C4-2B (cell line): Measurements from ENCODE around the gene SPIRE2.
"Not testable (repeated sequence)": the region's sequence is repeated elsewhere in the genome, so short reads cannot be mapped to it uniquely, and the experiment has no call there.

Experiments used
- H3K27ac ChIP-seq: fragments of 450-650 bp; 2 replicates; pipeline ENCODE4 v1.5.1; 2017
- CTCF ChIP-seq: fragments of 450-650 bp; conservative IDR thresholded peaks from 2 replicates; pipeline ENCODE4 v1.5.1; 2017; ENCODE audit warnings: mild to moderate bottlenecking
- ZFX ChIP-seq: fragments of 450-650 bp; IDR thresholded peaks from 2 replicates; pipeline ENCODE4 v1.6.1; 2017

SPIRE2 gene

GRCh38 chr16:89786474-89787364 lies 41.6 kb upstream of the SPIRE2 start:
- no peak for TF ChIP-seq CTCF
- no peak for TF ChIP-seq ZFX
- no peak overlapping the region for H3K27ac ChIP-seq

GRCh38 chr16:89787365-89787805 lies 40.9 kb upstream of the SPIRE2 start:
- H3K27ac ChIP-seq = no peak overlapping the region
- TF ChIP-seq ZFX (no peak), CTCF (no peak)

- TF ChIP-seq CTCF = no peak
- no peak for TF ChIP-seq ZFX
- H3K27ac ChIP-seq = no peak overlapping the region
These were observed 36.8 kb upstream of the SPIRE2 start for GRCh38 chr16:89791278-89791995.

GRCh38 chr16:89793092-89793491 lies 35.2 kb upstream of the SPIRE2 start:
- peak; percentile 68 for TF ChIP-seq CTCF
- H3K27ac ChIP-seq = not testable (repeated sequence)

- no peak for TF ChIP-seq ZFX
- no peak for TF ChIP-seq CTCF
- H3K27ac ChIP-seq = no peak overlapping the region
These were observed 34.3 kb upstream of the SPIRE2 start for GRCh38 chr16:89793955-89794354.

- no peak for TF ChIP-seq CTCF
These were observed 32.6 kb upstream of the SPIRE2 start for GRCh38 chr16:89795676-89796075.

GRCh38 chr16:89796104-89796503 lies 32.2 kb upstream of the SPIRE2 start:
- no peak overlapping the region for H3K27ac ChIP-seq
- no peak for TF ChIP-seq CTCF
- TF ChIP-seq ZFX = no peak

More at GRCh38 chr16:89795676-89796075, 32.6 kb upstream of the SPIRE2 start:
- H3K27ac ChIP-seq = no peak overlapping the region
